Left ventricle myocardium inferior (tissue), 1 donor: ENCODE results near the gene KHDC4. TPM values are rescaled to one million over a fixed set of nuclear protein-coding genes. Genes with fewer than 3 reads are reported as not detected.

Source experiments
- DNase-seq: peaks from one replicate; pipeline ENCODE4 v3.0.0-alpha.2; 2020
- H3K27ac ChIP-seq: fragments of 200-600 bp; replicated peaks from 2 replicates; pipeline ENCODE4 v1.8.0; 2021
- H3K27me3 ChIP-seq: fragments of 200-600 bp; 2 replicates; pipeline ENCODE4 v1.8.0; 2021; ENCODE audit warnings: low read depth
- H3K36me3 ChIP-seq: fragments of 200-600 bp; 2 replicates; pipeline ENCODE4 v1.8.0; 2021
- H3K4me1 ChIP-seq: fragments of 200-600 bp; 2 replicates; pipeline ENCODE4 v1.8.0; 2021
- H3K4me3 ChIP-seq: fragments of 200-600 bp; 2 replicates; pipeline ENCODE4 v1.8.0; 2021; ENCODE audit warnings: mild to moderate bottlenecking, moderate library complexity
- H3K9me3 ChIP-seq: fragments of 200-600 bp; replicated peaks from 2 replicates; pipeline ENCODE4 v1.8.0; 2021
- intact Hi-C: fragments of 100-400 bp; cut with micrococcal nuclease; formaldehyde crosslinking; loops from one replicate; pipeline ENCODE4 v1.11.0; 2022
- long read RNA-seq: library from polyadenylated mRNA; unstranded; transcript quantifications from one replicate; pipeline ENCODE4 v2.0.0, GENCODE V29; 2021
- total RNA-seq: library from RNA; stranded (reverse); fragmentation: NEBNext Ultra II Directional; extraction: Animal tissue kit (Norgen Biotek cat#: 25700); gene quantifications from one replicate; pipeline ENCODE4 v1.2.1, GENCODE V29; 2021
- TF ChIP-seq, protein P1 (sequence below): fragments of 200-600 bp; IDR thresholded peaks from 2 replicates; pipeline ENCODE4 v1.8.0; 2021; ENCODE audit warnings: antibody characterized with exemption, mild to moderate bottlenecking, borderline replicate concordance
- donor health status: DM: no; HTN: yes; CAD: no; lungs with severe emphysema.

KHDC4 gene
- total RNA-seq: 21.2 TPM
- long read RNA-seq, transcript KHDC4-203 (14 exons, 2,947 nt): major isoform, 8 of 23 reads
- long read RNA-seq, partial matches to known transcripts: 2 of 23 reads
- long read RNA-seq, other reads (novel, unspliced or antisense): 12 of 23 reads

GRCh38 chr1:155934097-155934935 lies at the start of gene KHDC4:
TSS of gene KHDC4 (minus strand) at chr1:155934413. CDS start at chr1:155934373, 40 bp downstream.
- peaks cover 72% of the 10 kb centered on the region for H3K4me1 ChIP-seq
- no peaks in the 10 kb centered on the region for H3K27me3 ChIP-seq
- TF ChIP-seq, protein P1, sequence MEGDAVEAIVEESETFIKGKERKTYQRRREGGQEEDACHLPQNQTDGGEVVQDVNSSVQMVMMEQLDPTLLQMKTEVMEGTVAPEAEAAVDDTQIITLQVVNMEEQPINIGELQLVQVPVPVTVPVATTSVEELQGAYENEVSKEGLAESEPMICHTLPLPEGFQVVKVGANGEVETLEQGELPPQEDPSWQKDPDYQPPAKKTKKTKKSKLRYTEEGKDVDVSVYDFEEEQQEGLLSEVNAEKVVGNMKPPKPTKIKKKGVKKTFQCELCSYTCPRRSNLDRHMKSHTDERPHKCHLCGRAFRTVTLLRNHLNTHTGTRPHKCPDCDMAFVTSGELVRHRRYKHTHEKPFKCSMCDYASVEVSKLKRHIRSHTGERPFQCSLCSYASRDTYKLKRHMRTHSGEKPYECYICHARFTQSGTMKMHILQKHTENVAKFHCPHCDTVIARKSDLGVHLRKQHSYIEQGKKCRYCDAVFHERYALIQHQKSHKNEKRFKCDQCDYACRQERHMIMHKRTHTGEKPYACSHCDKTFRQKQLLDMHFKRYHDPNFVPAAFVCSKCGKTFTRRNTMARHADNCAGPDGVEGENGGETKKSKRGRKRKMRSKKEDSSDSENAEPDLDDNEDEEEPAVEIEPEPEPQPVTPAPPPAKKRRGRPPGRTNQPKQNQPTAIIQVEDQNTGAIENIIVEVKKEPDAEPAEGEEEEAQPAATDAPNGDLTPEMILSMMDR: peak; percentile 31
- H3K4me3 ChIP-seq: peak within 1 kb of the TSS; percentile 94
- intact Hi-C loops: no loop called here
- peaks cover 35% of the 10 kb centered on the region for H3K36me3 ChIP-seq
- H3K9me3 ChIP-seq: no peaks in the 10 kb centered on the region
- DNase-seq: peak; percentile 95
- H3K27ac ChIP-seq: peak within 1 kb of the TSS; percentile 93

- peak overlapping the region; percentile 77 for H3K4me3 ChIP-seq
- H3K9me3 ChIP-seq: no peaks in the 10 kb centered on the region
- peaks cover 65% of the 10 kb centered on the region for H3K4me1 ChIP-seq
Observed at GRCh38 chr1:155983191-155984024, 49.2 kb upstream of the KHDC4 start.

GRCh38 chr1:155982106-155982505 lies 47.9 kb upstream of the KHDC4 start:
- H3K4me3 ChIP-seq: peak overlapping the region; percentile 77
- intact Hi-C loops: no loop called here
- no peaks in the 10 kb centered on the region for H3K36me3 ChIP-seq
- H3K4me1 ChIP-seq: peaks cover 78% of the 10 kb centered on the region
- H3K27me3 ChIP-seq: no peaks in the 10 kb centered on the region
- H3K27ac ChIP-seq: peak overlapping the region; percentile 99
- H3K9me3 ChIP-seq: no peaks in the 10 kb centered on the region
- TF ChIP-seq, protein P1: no peak
- DNase-seq: no peak

More at GRCh38 chr1:155983191-155984024, 49.2 kb upstream of the KHDC4 start:
- TF ChIP-seq, protein P1: no peak
- DNase-seq: peak; percentile 80
- Histone ChIP-seq H3K36me3 (no peaks in the 10 kb centered on the region), H3K27ac (peak overlapping the region; percentile 99), H3K27me3 (no peaks in the 10 kb centered on the region)
- intact Hi-C loops: no loop called here

DNA sequence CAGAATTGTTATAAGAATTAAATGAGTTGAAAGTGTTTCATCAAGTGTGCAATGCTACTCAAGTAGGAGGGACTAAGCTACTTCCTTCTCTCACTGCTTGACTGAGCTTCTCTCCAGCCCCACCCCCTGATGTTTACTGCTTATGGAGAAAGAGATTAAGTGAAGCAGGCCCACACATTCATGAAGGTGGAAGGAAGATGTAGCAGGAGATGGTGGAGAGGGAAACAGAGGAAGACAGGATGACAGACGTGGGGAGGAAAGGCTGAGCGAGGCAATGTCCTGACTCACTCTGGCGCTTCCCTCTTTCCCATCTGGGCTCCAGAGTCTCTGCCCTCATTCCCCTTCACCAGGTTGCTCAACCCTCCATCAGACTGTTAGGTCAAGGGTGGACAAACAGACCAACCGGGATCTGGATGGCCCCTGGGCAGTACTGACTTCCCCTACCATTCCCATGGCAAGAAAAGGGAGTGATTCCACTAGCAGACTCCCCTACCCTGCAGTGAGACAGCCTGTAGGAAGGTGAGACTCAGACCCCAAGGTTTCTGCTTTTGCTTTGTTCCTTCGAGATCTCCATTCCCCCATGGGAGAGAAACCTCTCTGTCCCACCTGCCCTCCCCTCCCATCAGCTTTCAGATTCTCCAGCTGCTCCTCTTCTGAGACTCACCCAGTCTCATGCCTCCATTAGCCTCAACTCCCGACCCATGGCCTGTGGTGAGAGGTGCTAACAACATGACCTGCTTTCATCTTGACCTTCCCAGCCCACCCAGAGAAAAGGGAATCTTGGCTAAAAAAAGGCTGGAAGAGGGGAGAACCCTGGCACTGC lies 47.3 kb upstream of the KHDC4 start:
- peak overlapping the region; percentile 77 for H3K4me3 ChIP-seq
- H3K27me3 ChIP-seq: no peaks in the 10 kb centered on the region
- intact Hi-C loops: no loop called here
- TF ChIP-seq, protein P1: no peak
- no peaks in the 10 kb centered on the region for H3K36me3 ChIP-seq
- H3K9me3 ChIP-seq: no peaks in the 10 kb centered on the region
- H3K4me1 ChIP-seq: peaks cover 84% of the 10 kb centered on the region
- no peak for DNase-seq
- peak overlapping the region; percentile 99 for H3K27ac ChIP-seq
